HuH-7 (cell line): ENCODE results near the gene DCLK2.

ENCODE experiments used
- DNase-seq: peaks from one replicate; pipeline ENCODE4 v3.0.0; 2011; ENCODE audit warnings: low spot score

The DCLK2 gene

DNA sequence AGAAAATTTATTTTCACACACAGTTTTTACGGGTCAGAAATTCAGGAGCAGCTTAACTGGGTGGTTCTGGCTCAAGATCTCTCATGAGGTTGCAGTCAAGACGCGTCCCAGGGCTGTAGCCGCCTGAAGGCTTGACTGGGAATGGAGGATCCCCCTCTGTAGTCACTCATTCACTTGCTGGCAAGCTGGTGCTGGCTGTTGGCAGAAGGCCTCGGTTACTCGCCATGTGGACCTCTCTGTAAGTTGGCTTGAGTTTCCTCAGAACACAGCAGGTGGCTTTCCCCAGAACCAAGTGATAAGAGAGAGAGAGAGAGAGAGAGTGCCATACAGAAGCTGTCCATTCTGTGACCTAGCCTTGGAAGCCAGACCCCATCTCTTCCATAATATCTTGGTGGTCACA is 132.8 kb downstream of the DCLK2 start:
- no peak for DNase-seq

DNA sequence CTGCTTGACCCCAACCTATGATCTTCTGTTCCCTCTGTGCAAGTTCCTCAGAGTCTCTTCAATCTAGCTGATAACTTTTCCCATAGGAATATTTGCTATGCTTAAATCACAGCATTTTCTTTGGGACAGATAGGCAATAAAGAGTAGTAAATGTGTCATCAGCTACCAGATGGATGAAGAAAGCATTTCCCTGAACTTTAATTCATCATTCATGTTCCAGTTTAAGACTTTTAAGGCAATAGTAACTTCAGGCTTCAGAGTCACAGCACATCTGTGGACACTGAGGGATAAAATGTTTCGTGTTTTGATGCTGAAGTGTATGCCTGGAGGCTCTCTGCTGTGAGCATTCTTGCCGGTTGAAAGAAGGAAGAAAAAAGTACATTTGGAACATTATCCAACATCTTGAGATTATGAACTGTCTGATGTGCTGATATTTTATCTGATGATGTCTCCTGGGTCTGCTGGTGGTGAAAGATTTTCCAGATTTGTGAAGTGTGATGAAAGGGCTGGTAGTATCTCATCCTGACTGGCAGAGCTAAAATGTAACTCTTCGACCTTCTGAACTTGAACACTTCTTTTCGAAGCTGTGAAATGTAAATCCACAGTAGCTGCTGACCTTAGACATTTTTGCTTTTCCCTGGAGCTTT is 133.7 kb downstream of the DCLK2 start:
- DNase-seq: no peak

DNA sequence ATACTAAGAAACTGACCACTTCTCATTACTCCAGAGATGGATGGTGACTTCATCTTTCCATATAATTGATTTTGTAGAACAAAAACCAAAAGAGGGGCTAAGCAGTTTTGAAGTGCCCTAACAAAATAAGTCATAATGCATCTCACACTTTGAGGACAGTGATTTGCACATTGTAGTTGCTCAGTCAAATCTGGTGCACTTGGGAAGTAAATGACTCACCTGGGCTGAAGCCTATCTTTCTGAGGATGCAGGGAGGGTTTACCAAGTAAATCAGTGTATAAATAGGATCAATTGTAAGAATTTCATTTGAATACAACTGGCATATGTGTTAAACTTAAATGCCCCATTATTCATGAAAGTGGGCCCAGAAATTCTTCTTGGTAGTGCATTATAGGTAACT is 134.2 kb downstream of the DCLK2 start:
- no peak for DNase-seq

DNA sequence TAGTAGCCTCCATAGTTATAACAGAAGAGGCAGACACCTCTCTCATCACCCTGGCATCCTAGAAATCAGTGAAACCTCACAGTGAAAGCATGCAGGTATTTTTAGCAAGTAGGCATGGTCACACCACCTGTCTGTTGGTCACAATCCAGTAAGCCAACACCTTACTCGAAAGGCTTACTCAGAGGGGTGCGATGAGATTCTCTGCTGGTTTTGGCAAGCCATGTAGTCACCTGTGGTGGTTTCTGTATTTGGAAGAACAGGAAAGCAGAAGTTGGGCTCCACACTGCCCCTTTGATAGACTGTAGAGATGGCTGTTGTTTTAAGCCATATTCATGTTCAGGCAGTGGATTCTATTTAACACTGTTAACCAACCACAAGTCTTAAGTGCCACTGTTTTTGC is 134.7 kb downstream of the DCLK2 start:
- DNase-seq: no peak

DNA sequence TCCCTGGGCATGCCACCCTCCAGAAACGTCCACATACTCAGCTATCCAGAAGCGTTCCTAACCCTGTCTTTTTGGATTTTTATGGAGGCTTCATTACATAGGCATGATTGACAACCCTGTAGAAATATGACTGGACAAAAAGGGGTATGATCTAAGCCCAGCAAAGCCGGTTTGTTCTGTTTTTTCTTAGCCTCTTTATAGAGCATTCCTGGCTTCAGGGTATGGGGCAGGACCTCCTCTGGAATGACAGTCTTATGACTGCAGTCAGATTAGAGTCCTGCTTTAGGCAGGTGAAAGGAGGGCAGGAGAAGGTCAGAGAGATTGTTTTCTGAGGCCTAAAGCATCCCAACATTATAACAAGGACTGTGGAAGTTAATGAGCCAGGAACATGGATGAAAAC is 137.4 kb downstream of the DCLK2 start:
- no peak for DNase-seq

DNA sequence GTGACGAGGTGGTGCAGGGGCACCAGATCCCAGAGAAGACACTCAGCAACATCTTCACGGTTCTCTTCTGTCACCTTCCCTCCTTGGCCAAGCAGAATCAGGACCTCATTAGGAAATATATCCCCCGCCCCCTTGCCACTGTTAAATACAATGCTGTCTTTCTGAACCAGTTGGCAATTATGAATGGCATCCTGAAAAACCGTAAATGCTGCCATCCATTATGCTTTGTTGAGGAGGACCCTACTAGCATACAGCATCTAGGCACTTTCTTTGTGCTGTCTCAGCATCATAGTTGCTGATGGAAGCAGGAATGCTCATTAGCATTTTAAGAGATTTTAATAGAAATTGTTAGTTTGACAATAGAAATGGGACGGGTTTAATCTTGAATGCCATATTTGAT is 138.5 kb downstream of the DCLK2 start:
- no peak for DNase-seq

DNA sequence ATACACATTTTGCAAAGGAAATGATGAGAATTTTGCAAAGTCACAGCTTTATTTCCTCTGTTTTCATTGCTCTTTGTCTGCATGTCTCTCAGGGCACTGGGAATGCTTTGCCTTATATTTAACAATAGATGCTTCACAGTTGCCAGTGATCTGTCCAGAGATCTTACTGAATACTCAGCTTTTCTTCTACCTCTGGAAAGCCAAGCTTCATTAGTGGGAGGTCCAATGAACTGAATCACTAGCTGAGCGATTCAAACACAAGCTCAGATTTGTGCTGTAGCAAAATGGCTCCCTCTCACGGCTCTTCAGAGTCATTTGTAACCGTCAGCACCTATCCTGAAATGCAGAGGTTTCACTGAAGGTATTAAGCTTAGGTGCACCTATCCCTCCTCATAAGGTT is 138.9 kb downstream of the DCLK2 start:
- DNase-seq: no peak

DNA sequence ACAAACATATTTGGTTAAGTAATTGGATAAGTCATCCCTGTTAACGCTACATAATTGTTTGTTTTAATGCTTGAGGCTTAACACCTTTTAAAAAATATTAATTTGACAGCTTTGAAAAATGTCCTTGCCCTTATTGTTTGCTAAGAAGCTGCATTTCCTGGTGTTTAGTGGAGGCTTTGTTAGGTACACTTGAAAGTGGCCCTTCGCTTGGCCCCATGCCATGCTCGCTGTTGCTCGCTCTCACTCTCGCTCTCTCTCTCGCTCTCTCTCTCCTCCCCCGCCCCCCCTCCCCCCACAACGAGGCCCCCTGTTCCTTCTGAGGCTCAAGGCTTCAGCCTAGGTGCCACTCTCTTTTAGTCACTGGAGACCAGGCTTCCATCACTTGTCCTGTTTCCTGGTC is 139.6 kb downstream of the DCLK2 start:
- no peak for DNase-seq

DNA sequence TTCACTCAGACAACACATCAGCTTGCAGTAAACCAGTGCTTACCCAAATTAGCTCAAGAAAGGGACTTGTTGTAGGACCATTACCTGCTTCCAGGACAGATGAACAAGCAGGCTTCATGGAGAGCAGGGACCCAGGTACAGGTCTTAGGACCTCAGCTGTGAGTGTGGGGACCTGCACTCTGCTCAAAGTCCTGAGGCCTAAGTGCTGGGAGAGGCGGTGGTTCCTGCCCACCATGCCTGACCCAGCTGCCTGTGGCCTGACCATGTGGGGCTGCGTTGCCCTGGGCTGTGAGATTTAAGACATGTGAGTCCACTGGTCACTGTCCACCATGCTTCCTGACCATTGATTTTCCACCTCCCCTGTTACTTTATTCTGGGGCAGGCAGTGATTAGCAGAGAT is 140.2 kb downstream of the DCLK2 start:
- DNase-seq: no peak

DNA sequence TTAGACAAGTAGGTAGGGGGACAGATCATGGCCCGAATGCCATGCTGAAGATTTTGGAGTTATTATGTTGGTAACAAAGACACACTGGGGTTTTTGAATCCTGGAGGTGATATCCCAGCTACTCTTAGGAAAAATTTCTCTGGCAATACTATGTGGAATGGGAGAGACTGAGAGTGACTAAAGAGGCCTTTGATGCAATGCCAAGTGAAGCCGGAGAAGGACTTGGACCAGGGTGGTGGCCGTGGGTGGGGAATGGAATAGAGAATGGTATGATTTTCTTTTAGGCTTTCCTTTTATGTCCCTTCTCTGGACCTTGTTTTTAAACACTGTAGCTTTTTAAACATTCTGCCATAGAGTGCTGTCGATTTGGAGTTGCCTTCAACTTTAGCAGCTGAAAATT is 141.6 kb downstream of the DCLK2 start:
- no peak for DNase-seq

DNA sequence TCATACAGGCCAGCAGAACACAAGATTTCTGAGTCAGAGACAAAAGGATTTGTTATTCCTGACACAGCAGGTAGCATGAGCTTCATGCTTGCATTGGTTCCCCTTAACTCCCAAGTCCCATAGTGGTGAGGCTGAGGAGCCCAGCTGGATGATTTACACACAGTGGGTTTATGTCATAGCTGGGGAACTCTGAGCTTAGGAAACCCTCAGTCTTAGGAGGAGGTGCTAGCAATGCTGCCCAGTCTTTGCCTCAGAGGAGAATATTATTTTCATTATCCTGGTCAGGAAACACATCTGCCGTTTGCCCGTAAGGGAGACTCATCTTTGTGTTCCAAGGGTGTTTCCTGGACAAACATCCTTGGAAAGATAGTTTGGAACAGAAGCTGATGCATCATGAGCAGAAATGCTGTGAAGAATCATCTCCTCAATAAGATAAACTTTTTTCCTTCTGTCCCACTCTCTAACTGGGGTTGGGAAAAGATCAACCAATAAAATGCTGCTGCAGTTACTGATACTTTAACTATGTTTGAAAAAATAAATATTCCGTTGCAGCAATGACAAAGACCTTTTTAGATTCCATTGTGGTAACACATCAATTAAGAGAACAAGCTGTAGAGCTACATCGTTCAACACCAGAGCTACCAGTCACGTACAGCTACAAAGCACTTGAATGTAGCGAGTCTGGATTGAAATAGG is 146.8 kb downstream of the DCLK2 start:
- DNase-seq: no peak

DNA sequence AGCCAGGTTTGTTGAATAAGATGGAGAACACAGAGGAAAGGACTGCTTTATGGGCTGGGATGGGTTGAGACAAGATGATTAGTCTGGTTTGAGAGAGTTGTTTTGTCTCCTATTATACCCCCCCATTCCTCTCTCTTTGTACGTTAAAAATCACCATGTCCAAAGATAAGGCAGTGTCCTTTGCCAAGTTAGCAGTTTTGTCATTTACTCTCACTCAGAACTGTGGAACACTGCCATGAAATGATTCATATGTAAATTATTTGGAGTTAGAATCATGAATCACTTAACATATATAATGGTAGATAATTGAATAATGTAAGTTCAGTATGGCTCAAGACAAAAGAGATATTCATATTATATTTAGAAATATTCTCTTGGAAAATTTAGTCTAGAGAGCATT is 151.3 kb downstream of the DCLK2 start:
- no peak for DNase-seq

DNA sequence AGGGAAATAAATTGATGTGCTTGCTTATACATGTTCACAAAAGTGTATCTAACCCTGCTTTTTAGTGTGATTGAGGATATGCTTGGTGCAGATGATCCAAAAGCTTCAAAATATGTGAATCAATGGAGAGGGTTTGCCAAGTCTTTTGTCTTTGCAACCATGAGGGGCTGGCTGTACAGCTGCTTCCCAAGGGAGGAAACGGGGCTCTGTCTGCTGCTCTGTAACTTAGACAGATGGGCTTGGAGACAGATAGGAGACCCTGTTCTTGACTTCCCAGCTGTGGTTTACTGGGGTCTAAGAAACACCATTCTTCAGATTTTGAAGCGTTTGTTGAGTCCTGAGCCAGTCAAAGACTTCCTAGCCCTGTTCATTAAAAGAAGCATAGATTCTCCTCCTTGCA is 152.3 kb downstream of the DCLK2 start:
- DNase-seq: no peak

DNA sequence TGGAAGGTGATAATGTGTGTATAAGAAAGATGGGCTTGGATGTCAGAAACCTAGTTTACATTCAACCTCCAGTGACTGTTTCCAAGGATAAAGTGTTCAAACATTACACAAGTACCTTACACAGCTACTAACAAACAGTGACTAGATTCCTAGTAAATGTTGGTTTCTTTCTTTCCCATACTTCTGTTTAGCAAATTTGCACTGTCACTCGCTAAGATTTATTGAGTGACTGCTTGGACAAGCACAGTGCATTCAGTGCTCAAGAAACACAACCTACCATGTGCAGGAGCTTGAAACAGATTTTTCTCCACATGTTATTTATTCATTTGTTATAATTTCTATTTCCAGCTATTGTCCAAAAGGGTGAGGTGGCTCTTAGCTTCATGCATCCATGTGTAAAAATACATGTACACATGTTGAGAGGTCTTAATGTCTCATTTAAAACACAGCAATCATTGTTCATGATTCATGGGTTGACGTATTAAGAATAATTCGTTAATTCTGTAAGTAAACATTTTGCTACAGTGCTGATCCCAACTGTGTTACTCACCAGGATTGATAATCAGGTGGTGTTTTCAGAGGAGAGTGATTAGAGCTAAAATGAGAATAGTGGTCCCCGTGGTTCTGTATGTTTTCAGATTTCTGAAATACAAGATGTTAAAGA is 153.0 kb downstream of the DCLK2 start:
- DNase-seq: no peak

DNA sequence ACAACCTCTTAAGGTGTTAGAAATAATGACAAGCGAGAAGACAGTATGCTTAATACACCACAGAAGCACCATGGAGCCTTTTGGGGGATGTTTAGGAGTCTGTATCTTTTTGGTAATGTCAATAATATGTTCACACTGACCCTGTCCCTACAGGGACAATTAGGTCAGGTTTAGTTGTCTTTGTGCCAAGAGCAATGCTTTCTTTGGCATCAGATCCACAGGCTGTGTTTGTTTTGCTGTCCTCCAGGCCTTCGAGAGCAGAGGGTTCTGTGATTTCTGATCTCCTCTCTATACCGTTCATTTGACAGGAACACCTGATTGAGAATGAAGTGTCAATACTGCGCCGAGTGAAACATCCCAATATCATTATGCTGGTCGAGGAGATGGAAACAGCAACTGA is 153.8 kb downstream of the DCLK2 start:
- no peak for DNase-seq

DNA sequence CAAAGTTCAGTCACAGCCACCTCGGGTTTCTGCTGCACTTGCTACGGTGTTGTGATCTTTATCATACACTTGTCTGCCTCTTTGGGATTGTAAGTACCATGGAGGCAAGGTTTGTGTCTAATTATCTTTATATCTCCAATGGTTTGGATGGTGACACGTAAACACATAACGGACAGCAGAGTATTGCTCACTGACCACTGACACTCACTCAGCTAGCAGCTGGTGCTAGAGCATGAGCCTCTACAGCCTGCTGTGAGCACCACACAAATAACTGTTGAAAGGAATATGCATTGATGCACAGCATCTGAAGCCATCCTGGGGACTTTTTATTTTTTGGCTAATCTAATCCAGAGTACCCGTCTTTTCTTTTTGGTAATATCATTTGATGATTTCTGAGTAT is 156.0 kb downstream of the DCLK2 start:
- DNase-seq: no peak

DNA sequence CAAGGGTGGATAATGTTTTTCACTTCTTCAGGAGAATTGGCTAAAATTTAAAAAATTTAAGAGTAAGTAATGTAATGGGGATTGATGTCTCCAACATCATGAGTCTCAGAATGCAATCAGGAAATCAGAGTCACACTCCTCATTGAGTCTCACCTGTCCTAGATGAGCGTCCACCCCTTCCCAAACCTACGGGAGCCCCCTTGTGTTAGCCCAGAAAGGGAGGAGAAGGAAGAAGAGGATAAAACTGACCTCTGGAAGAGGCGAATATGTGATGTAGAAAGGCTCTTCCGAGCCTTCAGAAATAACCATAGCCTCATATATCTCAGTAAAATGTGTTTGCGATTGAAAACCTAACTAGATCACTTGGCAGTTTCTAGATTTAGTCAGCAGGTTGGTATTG is 157.1 kb downstream of the DCLK2 start:
- no peak for DNase-seq

DNA sequence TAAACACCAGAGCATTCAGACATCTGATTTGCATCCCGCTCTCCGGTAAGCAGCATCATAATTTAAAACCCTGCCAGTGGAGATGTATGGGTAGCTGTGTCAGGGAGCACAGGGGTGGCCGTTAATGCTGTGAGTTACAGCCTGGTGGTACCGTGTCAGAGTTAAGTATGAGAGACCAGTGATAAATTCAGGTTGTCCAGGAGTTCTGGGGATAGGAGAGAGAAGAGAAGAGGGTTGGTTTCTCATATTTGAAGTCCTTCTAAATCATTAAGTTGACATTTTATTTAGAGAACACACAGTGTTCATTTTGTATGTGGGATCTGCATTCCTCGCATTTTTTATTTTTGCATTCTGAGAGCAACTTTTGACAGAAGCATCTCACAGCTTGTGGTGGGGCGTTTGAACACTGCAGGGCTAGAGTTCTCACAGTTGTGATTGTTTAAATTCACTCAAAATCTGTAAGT is 157.6 kb downstream of the DCLK2 start:
- DNase-seq: no peak

DNA sequence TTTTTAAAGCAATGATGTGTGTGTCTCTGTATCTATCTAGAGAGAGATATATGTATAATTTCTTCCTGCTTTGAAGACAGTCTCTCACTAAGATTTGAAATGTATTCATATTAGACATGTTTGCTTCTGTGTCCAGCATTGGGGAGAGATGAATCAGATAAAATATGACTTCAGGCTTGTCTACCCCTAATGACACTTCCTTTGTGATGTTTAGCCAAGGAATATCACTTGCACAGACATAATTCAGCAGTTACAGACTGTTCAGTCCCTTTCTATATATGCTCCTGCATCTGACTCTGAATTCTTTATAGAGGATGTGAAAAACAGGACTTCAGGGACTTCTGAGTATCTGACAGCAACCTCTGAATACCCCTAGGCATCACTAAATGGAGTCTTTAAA is 158.4 kb downstream of the DCLK2 start:
- DNase-seq: no peak

DNA sequence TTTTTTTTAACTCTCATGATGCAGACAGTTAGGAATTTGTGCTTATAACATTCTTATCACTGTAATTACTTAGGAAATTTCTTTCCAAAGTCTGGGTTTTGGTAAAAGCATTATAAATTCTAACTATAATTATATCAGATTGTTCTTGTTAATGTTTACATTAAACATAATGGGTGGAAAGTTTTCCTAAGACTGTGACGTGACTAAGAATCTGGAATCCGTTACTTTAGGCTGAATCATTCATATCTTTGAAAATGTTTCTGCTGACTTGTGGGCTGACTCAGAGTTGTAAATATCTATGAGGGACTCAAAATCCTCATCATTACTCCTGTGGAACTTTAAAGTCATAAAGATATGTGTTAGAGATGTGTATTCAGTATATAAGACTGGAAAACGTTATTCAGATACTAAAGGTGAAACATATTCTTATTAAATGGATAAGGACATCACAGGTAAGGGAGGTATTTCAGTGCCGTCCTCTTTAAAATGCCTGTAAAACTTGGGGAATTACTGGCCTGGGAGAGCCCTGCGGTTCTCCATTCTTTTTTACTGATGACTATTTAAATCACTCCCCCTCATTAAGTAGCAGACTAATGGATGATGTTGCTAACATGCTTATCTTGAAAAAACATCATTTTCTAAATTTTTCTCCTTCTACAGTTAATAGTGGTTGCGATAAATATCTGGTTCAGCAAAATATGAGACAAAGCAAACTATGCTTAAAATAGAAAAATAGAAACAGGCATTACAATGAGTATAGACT is 159.0 kb downstream of the DCLK2 start:
- DNase-seq: no peak

DNA sequence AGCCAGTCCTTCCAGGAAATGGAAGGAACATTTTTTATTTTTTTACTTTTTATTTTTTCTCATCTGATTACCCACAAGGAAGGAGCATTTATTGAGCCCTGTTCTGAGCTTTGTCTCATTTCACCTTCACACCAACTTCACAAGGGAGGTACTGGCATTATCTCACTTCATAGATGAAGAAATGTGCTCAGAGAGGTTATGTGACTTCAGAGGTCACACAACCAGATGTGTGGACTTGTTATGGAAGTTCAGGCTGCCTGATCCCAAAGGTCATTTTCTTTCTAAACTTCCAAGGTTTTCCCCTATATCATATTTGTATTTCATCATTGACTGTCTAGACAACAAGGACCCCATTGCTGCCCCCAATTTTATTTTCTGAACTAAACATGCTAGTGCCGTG is 160.3 kb downstream of the DCLK2 start:
- DNase-seq: no peak

DNA sequence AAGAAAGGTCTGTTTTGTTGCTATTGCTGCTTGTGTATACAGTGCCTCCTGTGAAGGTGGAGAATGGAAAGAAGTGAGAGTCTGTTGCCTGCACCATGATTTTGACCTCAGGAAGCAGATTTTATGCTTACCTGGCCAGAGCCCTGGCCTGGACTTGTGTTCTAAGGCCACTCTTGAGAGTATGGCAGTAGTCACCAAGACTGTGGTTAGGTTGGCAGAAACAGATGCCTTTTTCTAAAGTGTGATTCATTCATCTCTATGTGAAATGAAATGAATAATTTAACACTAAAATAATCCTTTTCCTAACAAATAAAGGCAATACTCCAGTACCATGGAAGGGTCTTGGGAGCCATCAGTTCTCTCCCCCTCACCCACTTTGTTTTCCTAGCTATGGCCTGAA is 161.8 kb downstream of the DCLK2 start:
- DNase-seq: no peak
